Endothelial cell (in vitro differentiated cells): ENCODE results near the gene CMIP. TPM values are rescaled to one million over a fixed set of nuclear protein-coding genes. Genes with fewer than 3 reads are reported as not detected.

ENCODE experiments used
- DNase-seq: peaks from one replicate; pipeline ENCODE4 v3.0.0; 2021; ENCODE audit warnings: low spot score
- H3K27ac Mint-ChIP-seq: one replicate; pipeline ENCODE4 v1.8.0; 2021; ENCODE audit warnings: mixed read lengths, inconsistent platforms; ENCODE audit not compliant: unreplicated experiment
- H3K27me3 Mint-ChIP-seq: one replicate; pipeline ENCODE4 v1.8.0; 2021; ENCODE audit warnings: mild to moderate bottlenecking, moderate library complexity, mixed read lengths, inconsistent platforms; ENCODE audit not compliant: unreplicated experiment
- H3K36me3 Mint-ChIP-seq: one replicate; pipeline ENCODE4 v1.8.0; 2021; ENCODE audit warnings: mild to moderate bottlenecking, low read depth, mixed read lengths, inconsistent platforms; ENCODE audit not compliant: unreplicated experiment
- H3K4me1 Mint-ChIP-seq: one replicate; pipeline ENCODE4 v1.8.0; 2021; ENCODE audit warnings: mild to moderate bottlenecking, mixed read lengths, inconsistent platforms; ENCODE audit not compliant: unreplicated experiment
- H3K4me3 Mint-ChIP-seq: one replicate; pipeline ENCODE4 v1.8.0; 2021; ENCODE audit warnings: mild to moderate bottlenecking, mixed read lengths, inconsistent platforms; ENCODE audit not compliant: unreplicated experiment
- H3K9me3 Mint-ChIP-seq: one replicate; pipeline ENCODE4 v1.8.0; 2021; ENCODE audit warnings: mixed read lengths, inconsistent platforms; ENCODE audit not compliant: unreplicated experiment
- total RNA-seq: library from RNA; stranded (reverse); fragmentation: NEBNext Ultra II Directional; extraction: Animal tissue kit (Norgen Biotek cat#: 25700); gene quantifications from one replicate; pipeline ENCODE4 v1.2.1, GENCODE V29; 2021; ENCODE audit not compliant: unreplicated experiment
- TF ChIP-seq, protein P1 (sequence below): fragments of 200-600 bp; sonication (generic); IDR thresholded peaks from one replicate; pipeline ENCODE4 v1.5.0; 2021; ENCODE audit warnings: antibody characterized with exemption; ENCODE audit not compliant: unreplicated experiment

CMIP gene
- total RNA-seq, 1 donor from 2014 or later, result 98.9 TPM

DNA sequence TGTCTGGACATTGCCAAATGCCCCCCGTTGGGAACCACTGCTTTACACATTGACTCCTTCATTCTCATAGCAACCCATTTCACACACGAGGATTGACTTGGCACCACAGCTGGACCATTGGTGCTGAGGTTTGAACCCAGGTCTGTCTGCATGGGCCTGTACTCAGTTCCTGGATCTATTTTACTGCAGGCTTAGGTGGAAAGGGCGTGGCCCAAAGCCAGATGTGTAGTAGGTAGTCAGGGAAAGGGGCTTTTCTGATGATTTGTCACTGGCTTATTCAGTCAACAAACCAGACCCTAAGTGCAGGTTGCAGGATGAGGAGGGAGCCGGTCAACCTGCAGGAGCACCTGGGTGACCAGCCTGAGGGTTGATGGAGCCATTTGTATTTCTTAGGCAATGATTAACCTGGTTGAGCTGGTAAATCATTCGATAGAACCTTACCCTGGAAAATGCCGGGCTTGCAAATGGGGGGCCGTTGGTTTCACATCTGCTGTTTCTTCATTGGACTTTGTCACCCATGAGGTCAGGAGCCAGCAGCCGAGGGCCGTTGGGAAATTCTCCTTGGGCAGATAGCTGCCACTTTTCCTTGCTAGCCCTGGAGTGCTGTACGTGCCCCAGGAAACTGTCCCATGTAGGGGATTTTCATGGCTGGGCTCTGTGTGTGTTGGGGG, 104.4 kb downstream of the CMIP start:
- Mint-ChIP-seq H3K27me3 (peaks cover 13% of the 10 kb centered on the region), H3K4me1 (peaks cover 84% of the 10 kb centered on the region), H3K9me3 (no peaks in the 10 kb centered on the region), H3K36me3 (peaks cover 11% of the 10 kb centered on the region), H3K4me3 (no peak overlapping the region), H3K27ac (peak overlapping the region; percentile 42)
- no peak for DNase-seq
- TF ChIP-seq, protein P1, sequence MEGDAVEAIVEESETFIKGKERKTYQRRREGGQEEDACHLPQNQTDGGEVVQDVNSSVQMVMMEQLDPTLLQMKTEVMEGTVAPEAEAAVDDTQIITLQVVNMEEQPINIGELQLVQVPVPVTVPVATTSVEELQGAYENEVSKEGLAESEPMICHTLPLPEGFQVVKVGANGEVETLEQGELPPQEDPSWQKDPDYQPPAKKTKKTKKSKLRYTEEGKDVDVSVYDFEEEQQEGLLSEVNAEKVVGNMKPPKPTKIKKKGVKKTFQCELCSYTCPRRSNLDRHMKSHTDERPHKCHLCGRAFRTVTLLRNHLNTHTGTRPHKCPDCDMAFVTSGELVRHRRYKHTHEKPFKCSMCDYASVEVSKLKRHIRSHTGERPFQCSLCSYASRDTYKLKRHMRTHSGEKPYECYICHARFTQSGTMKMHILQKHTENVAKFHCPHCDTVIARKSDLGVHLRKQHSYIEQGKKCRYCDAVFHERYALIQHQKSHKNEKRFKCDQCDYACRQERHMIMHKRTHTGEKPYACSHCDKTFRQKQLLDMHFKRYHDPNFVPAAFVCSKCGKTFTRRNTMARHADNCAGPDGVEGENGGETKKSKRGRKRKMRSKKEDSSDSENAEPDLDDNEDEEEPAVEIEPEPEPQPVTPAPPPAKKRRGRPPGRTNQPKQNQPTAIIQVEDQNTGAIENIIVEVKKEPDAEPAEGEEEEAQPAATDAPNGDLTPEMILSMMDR, result no peak

DNA sequence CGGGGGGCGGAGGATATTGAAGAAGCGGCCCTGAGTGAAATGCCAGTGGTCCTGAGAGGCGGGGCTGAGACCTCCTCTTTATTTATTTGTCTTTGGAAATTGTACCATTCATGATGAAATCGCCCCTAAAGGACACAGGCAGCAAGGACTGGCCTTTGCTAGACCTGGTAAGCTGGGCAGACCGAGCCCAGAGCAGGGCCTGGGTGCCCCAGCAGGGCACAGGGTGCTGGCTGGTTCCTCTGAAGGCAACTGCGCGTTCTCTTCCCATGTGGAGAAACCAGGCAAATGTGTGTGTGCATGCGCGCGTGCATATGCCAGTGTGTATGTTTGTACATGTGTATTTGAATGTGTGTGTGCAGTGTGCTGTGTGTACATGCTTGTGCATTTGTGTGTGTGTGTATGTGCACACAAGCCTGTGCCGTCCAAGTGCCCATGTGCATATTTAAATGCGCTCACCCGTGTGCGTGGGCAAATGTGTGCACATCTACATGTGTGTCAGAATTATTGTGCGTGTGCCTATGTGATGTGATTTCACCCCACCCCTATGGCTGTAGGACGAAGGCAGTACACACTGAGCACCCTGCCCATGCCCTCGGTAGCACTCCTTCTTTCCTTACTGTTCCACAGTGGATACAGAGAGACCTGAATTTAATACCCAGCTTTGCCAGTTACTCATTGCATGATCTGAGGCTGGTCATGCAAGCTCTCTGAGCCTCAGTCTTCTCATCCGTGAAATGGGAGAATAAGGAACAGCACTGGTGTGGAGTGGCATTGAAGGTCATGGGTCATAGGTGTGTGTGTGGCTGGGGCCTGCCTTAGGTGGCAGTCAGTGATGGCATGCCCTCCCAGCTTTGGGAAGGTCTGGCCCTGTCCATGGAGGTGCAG, 105.2 kb downstream of the CMIP start:
- Mint-ChIP-seq H3K4me3 (no peak overlapping the region), H3K36me3 (peaks cover 11% of the 10 kb centered on the region), H3K27ac (no peak overlapping the region), H3K4me1 (peaks cover 82% of the 10 kb centered on the region), H3K9me3 (no peaks in the 10 kb centered on the region), H3K27me3 (peaks cover 8% of the 10 kb centered on the region)
- TF ChIP-seq, protein P1, result no peak
- DNase-seq, result no peak

DNA sequence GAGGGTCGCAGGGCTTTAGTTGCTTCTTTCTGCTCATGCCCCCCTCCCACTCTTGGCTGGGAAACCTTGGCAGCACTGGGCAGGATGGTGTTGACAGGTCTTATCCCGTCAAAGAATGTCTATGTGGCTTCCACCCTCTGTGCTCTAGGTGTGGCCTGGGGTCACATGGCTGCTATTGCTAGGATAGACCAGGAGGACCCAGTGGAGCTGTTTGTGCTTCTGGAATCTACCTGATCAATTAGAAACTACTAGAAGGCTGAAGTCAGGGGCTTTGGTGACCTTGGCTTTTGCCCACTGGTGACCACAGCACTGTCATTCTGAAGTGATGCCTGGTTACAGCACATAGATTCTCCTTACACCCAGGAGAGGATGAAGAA, 105.8 kb downstream of the CMIP start:
- no peaks in the 10 kb centered on the region for H3K9me3 Mint-ChIP-seq
- no peak overlapping the region for H3K27ac Mint-ChIP-seq
- H3K36me3 Mint-ChIP-seq, result peaks cover 11% of the 10 kb centered on the region
- H3K27me3 Mint-ChIP-seq, result peaks cover 8% of the 10 kb centered on the region
- H3K4me3 Mint-ChIP-seq, result peak overlapping the region; percentile 82
- DNase-seq, result no peak
- H3K4me1 Mint-ChIP-seq, result peaks cover 76% of the 10 kb centered on the region
- TF ChIP-seq, protein P1, result no peak

DNA sequence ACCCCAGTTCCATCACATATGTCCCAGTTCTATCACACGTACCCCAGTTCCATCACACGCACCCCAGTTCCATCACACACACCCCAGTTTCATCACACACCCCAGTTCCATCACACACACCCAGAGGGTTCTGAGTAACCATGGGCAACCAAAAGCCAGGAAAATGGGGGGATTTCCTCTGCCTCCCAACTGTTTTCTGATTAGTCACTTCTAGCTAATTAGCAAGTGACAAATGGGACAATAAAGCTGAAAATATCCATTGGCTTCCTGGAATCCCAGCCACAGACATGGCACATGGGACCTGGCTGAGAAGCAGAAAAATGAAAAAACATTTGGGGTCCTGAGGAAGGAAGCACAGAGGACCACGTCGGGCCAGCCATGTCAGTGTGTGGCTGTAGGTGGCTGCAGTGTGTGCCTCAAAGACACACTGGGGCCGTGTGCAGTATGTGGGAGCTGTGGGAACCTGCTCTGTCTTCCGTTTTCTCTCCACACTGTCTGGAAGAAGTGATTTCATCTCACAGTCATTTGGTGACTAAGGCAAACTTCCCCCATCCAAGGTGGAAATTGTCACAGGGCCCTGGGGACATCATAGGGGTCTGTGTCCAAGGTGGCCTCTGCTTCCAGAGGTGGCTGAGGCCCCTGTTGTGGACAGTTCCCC, 106.7 kb downstream of the CMIP start:
- Mint-ChIP-seq H3K27ac (peak overlapping the region; percentile 72), H3K36me3 (peaks cover 11% of the 10 kb centered on the region)

More for the DNA sequence above, 106.7 kb downstream of the CMIP start:
- DNase-seq, result no peak
- TF ChIP-seq, protein P1, result no peak
- Mint-ChIP-seq H3K9me3 (no peaks in the 10 kb centered on the region), H3K4me1 (peaks cover 69% of the 10 kb centered on the region), H3K4me3 (peak overlapping the region; percentile 82), H3K27me3 (peaks cover 8% of the 10 kb centered on the region)
